Measurements from ENCODE around the gene GALNT9. TPM values are rescaled to one million over a fixed set of nuclear protein-coding genes. Genes with fewer than 3 reads are reported as not detected.
A peak's percentile ranks its signal among the peaks of the same experiment; 100 is the strongest.

GALNT9 gene
- total RNA-seq, 1 donor from 2014 or later = 2.1 TPM

GRCh38 chr12:132161036-132161781, 168.2 kb downstream of the GALNT9 start:
- TF ChIP-seq EZH2 (IDR thresholded peaks at IDR 0.05; ENCODE audit: insufficient read depth, low read length) (no peak), CTCF (IDR thresholded peaks at IDR 0.05; ENCODE audit: insufficient read depth, low read depth, low read length) (no peak)
- peaks cover 14% of the 10 kb centered on the region for H3K36me3 ChIP-seq (ENCODE audit: insufficient read depth, low read length)
- H3K27ac Mint-ChIP-seq (ENCODE audit: unreplicated experiment) = no peak overlapping the region

GRCh38 chr12:132160601-132161035, 168.8 kb downstream of the GALNT9 start:
- DNase-seq (ENCODE audit: low read depth) = no peak
- FAIRE-seq = no peak

More at GRCh38 chr12:132161036-132161781, 168.2 kb downstream of the GALNT9 start:
- no peak overlapping the region for H3K4me3 ChIP-seq (ENCODE audit: insufficient read depth, low read depth, low read length)
- peaks cover 17% of the 10 kb centered on the region for H3K27me3 Mint-ChIP-seq (ENCODE audit: low read depth, unreplicated experiment)
- DNase-seq (ENCODE audit: low read depth) (peak; percentile 34), FAIRE-seq (no peak)
- no peak overlapping the region for H3K9ac ChIP-seq (ENCODE audit: low read length)
- H3K27ac ChIP-seq (ENCODE audit: low read depth, low read length) = no peak overlapping the region
- no peak overlapping the region for H2AFZ ChIP-seq (ENCODE audit: low read depth, low read length)
- H3K27me3 ChIP-seq (ENCODE audit: insufficient read depth, low read length) = no peaks in the 10 kb centered on the region
- peaks cover 20% of the 10 kb centered on the region for H3K9me3 ChIP-seq (ENCODE audit: insufficient read depth, low read depth, low read length)
- peaks cover 11% of the 10 kb centered on the region for H3K4me1 ChIP-seq (ENCODE audit: insufficient read depth, low read length)
- peaks cover 3% of the 10 kb centered on the region for H3K36me3 Mint-ChIP-seq (ENCODE audit: low read depth, unreplicated experiment)
- no peaks in the 10 kb centered on the region for H3K79me2 ChIP-seq (ENCODE audit: insufficient read depth, low read length)
- H3K4me2 ChIP-seq (ENCODE audit: low read length) = no peak overlapping the region
- no peak overlapping the region for H3K4me3 Mint-ChIP-seq (ENCODE audit: unreplicated experiment)
- peaks cover 40% of the 10 kb centered on the region for H4K20me1 ChIP-seq (ENCODE audit: insufficient read depth, low read length)
- no peaks in the 10 kb centered on the region for H3K4me1 Mint-ChIP-seq (ENCODE audit: low read depth, unreplicated experiment)
- peaks cover 2% of the 10 kb centered on the region for H3K9me3 Mint-ChIP-seq (ENCODE audit: unreplicated experiment)

More at GRCh38 chr12:132160601-132161035, 168.8 kb downstream of the GALNT9 start:
- peaks cover 2% of the 10 kb centered on the region for H3K9me3 Mint-ChIP-seq (ENCODE audit: unreplicated experiment)
- Histone ChIP-seq H4K20me1 (ENCODE audit: insufficient read depth, low read length) (peaks cover 46% of the 10 kb centered on the region), H3K79me2 (ENCODE audit: insufficient read depth, low read length) (no peaks in the 10 kb centered on the region), H3K9me3 (ENCODE audit: insufficient read depth, low read depth, low read length) (peaks cover 26% of the 10 kb centered on the region), H3K9ac (ENCODE audit: low read length) (no peak overlapping the region), H3K36me3 (ENCODE audit: insufficient read depth, low read length) (peaks cover 15% of the 10 kb centered on the region), H3K27me3 (ENCODE audit: insufficient read depth, low read length) (no peaks in the 10 kb centered on the region), H3K27ac (ENCODE audit: low read depth, low read length) (no peak overlapping the region), H2AFZ (ENCODE audit: low read depth, low read length) (no peak overlapping the region), H3K4me1 (ENCODE audit: insufficient read depth, low read length) (peaks cover 11% of the 10 kb centered on the region), H3K4me2 (ENCODE audit: low read length) (no peak overlapping the region), H3K4me3 (ENCODE audit: insufficient read depth, low read depth, low read length) (no peak overlapping the region)
- H3K4me3 Mint-ChIP-seq (ENCODE audit: unreplicated experiment) = no peak overlapping the region
- no peaks in the 10 kb centered on the region for H3K4me1 Mint-ChIP-seq (ENCODE audit: low read depth, unreplicated experiment)
- H3K27ac Mint-ChIP-seq (ENCODE audit: unreplicated experiment) = no peak overlapping the region
- no peak for TF ChIP-seq CTCF (IDR thresholded peaks at IDR 0.05; ENCODE audit: insufficient read depth, low read depth, low read length)
- TF ChIP-seq EZH2 (IDR thresholded peaks at IDR 0.05; ENCODE audit: insufficient read depth, low read length) = no peak
- H3K36me3 Mint-ChIP-seq (ENCODE audit: low read depth, unreplicated experiment) = peaks cover 3% of the 10 kb centered on the region
- peaks cover 17% of the 10 kb centered on the region for H3K27me3 Mint-ChIP-seq (ENCODE audit: low read depth, unreplicated experiment)

Measured in astrocyte (in vitro differentiated cells and primary cell).